Testis (tissue), 3 donors: ENCODE results near the gene PHGDH. TPM values are rescaled to one million over a fixed set of nuclear protein-coding genes. Genes with fewer than 3 reads are reported as not detected.

ENCODE experiments used
- DNase-seq: peaks from one replicate; pipeline ENCODE4 v3.0.0-alpha.2; 2019
- H3K27ac ChIP-seq, 2 donors: fragments of 200-600 bp; sonication (generic); one replicate each; pipeline ENCODE4 v1.5.1; 2019
- H3K27me3 ChIP-seq: fragments of 200-600 bp; sonication (generic); one replicate; pipeline ENCODE4 v1.5.1; 2019
- H3K36me3 ChIP-seq: fragments of 200-600 bp; sonication (generic); one replicate; pipeline ENCODE4 v1.5.1; 2017; ENCODE audit warnings: low read depth; ENCODE audit errors: missing control alignments
- H3K4me1 ChIP-seq: fragments of 200-600 bp; sonication (generic); one replicate; pipeline ENCODE4 v1.5.1; 2019
- H3K4me3 ChIP-seq, 2 donors: fragments of 200-600 bp; sonication (generic); one replicate each; pipeline ENCODE4 v1.5.1; 2017 to 2019
- H3K9me3 ChIP-seq: fragments of 200-600 bp; sonication (generic); one replicate; pipeline ENCODE4 v1.5.1; 2017
- POLR2A ChIP-seq: fragments of 450-650 bp; IDR thresholded peaks from one replicate; pipeline ENCODE4 v1.6.1; 2017; ENCODE audit warnings: antibody characterized with exemption, mild to moderate bottlenecking, moderate library complexity
- WGBS, 2 donors: methylation state at CpG; one replicate each; pipeline ENCODE4 v1.1.5; 2018; 5-methylcytosine and 5-hydroxymethylcytosine counted together
- intact Hi-C: fragments of 100-400 bp; cut with DNase I; formaldehyde crosslinking; loops from one replicate; pipeline ENCODE4 v1.15.1; 2023; ENCODE audit warnings: low total_unique reads
- polyA plus RNA-seq: library from polyadenylated mRNA; stranded (reverse); fragments of 350-450 nt; fragmentation: Illumina TruSeq; extraction: RNeasy Lipid Tissue Mini Kit (QIAGEN cat#74804); gene quantifications from one replicate; pipeline ENCODE4 v1.2.3, GENCODE V29; 2014; ENCODE audit warnings: low read depth, low replicate concordance; ENCODE audit not compliant: insufficient read depth
- total RNA-seq, 2 donors: library from RNA; depleted of rRNA; stranded (reverse); fragments of >200 nt; gene quantifications; one replicate each; pipeline ENCODE4 v1.2.3, GENCODE V29; 2016
- TF ChIP-seq, protein P1 (sequence below), 3 experiments: fragments of 450-650 bp in 2 of 3; fragments of 200-600 bp in 1 of 3; sonication (generic) in 1 of 3; IDR thresholded peaks; one replicate each; pipeline ENCODE4 v1.5.1; 2016 to 2019; ENCODE audit warnings: antibody characterized with exemption in 3 of 3, mild to moderate bottlenecking in 2 of 3, moderate library complexity in 1 of 3

PHGDH gene
- total and polyA plus RNA-seq, 3 donors from 2014 or later, result 85.3 to 161 (median 131) TPM

GRCh38 chr1:119675349-119676345 lies 36.1 kb upstream of the PHGDH start:
- peak; percentile 98 for DNase-seq
- intact Hi-C loops, result no loop called here
- TF ChIP-seq, protein P1, sequence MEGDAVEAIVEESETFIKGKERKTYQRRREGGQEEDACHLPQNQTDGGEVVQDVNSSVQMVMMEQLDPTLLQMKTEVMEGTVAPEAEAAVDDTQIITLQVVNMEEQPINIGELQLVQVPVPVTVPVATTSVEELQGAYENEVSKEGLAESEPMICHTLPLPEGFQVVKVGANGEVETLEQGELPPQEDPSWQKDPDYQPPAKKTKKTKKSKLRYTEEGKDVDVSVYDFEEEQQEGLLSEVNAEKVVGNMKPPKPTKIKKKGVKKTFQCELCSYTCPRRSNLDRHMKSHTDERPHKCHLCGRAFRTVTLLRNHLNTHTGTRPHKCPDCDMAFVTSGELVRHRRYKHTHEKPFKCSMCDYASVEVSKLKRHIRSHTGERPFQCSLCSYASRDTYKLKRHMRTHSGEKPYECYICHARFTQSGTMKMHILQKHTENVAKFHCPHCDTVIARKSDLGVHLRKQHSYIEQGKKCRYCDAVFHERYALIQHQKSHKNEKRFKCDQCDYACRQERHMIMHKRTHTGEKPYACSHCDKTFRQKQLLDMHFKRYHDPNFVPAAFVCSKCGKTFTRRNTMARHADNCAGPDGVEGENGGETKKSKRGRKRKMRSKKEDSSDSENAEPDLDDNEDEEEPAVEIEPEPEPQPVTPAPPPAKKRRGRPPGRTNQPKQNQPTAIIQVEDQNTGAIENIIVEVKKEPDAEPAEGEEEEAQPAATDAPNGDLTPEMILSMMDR (IDR thresholded peaks at IDR 0.05), result peak; percentile 90 to 98 (median 94)
- TF ChIP-seq POLR2A, result no peak
- peak overlapping the region; percentile 67 to 75 for H3K27ac ChIP-seq
- H3K4me1 ChIP-seq, result peaks cover 25% of the 10 kb centered on the region
- H3K9me3 ChIP-seq, result no peaks in the 10 kb centered on the region
- no peaks in the 10 kb centered on the region for H3K36me3 ChIP-seq
- WGBS, 2 donors, result 4 to 9% methylated on average over 16 of the region's 16 CpGs
- no peaks in the 10 kb centered on the region for H3K27me3 ChIP-seq
- H3K4me3 ChIP-seq, result peak overlapping the region; percentile 16 to 40

GRCh38 chr1:119676571-119677206 lies 35.0 kb upstream of the PHGDH start:
- Histone ChIP-seq H3K4me1 (peaks cover 25% of the 10 kb centered on the region), H3K27ac (no peak overlapping the region), H3K36me3 (no peaks in the 10 kb centered on the region), H3K27me3 (no peaks in the 10 kb centered on the region), H3K4me3 (no peak overlapping the region), H3K9me3 (no peaks in the 10 kb centered on the region)
- intact Hi-C loops, result no loop called here
- DNase-seq, result peak; percentile 29
- TF ChIP-seq, protein P1 (IDR thresholded peaks at IDR 0.05), result peak in 1 of 3 experiments; percentile 16
- TF ChIP-seq POLR2A, result no peak
- WGBS, 2 donors, result 56 to 68% methylated on average over 8 of the region's 8 CpGs

DNA sequence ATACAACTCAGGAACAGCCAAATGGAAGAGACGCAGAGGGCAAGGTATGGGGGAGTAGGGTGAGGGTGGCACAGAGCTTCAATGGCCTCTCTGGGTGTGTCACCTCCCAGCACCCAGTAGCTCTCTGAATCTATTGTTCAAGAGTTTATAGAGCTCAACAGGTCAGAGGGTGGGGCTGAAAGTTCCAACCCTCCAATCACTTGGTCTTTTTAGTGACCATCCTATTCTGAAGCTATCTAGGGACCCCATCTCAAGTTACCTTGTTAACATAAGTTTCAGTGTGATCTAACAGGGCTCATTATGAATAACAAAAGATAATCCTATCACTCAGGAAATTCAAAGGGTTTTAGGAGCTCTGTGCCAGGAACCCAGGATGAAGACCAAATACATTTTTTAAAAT lies 32.5 kb upstream of the PHGDH start:
- H3K27me3 ChIP-seq, result no peaks in the 10 kb centered on the region
- TF ChIP-seq POLR2A, result no peak
- TF ChIP-seq, protein P1 (IDR thresholded peaks at IDR 0.05), result no peak
- H3K36me3 ChIP-seq, result no peaks in the 10 kb centered on the region
- peaks cover 12% of the 10 kb centered on the region for H3K4me1 ChIP-seq
- 84 to 94% methylated on average over 1 of the region's 1 CpG for WGBS, 2 donors
- no peak overlapping the region for H3K4me3 ChIP-seq
- H3K9me3 ChIP-seq, result no peaks in the 10 kb centered on the region
- H3K27ac ChIP-seq, result no peak overlapping the region
- intact Hi-C loops, result no loop called here
- DNase-seq, result no peak

GRCh38 chr1:119680193-119680592 lies 31.5 kb upstream of the PHGDH start:
- intact Hi-C loops, result no loop called here
- no peak overlapping the region for H3K27ac ChIP-seq
- no peaks in the 10 kb centered on the region for H3K27me3 ChIP-seq
- 93 to 100% methylated on average over 3 of the region's 3 CpGs for WGBS, 2 donors
- no peaks in the 10 kb centered on the region for H3K9me3 ChIP-seq
- peaks cover 3% of the 10 kb centered on the region for H3K4me1 ChIP-seq
- H3K36me3 ChIP-seq, result no peaks in the 10 kb centered on the region
- no peak overlapping the region for H3K4me3 ChIP-seq
- no peak for TF ChIP-seq POLR2A
- TF ChIP-seq, protein P1 (IDR thresholded peaks at IDR 0.05), result no peak
- no peak for DNase-seq
